GM10847 (cell line): ENCODE measurements around the gene ADGRG4.

Source experiments
- POLR2A ChIP-seq: IDR thresholded peaks from 2 replicates; pipeline ENCODE4 v1.6.1; 2011; ENCODE audit not compliant: insufficient read length; ENCODE audit errors: extremely low read depth

Gene ADGRG4

GRCh38 chrX:136328933-136329332 is 28.2 kb downstream of the ADGRG4 start:
- no peak for TF ChIP-seq POLR2A

GRCh38 chrX:136336623-136337022 is 35.9 kb downstream of the ADGRG4 start:
- TF ChIP-seq POLR2A, result no peak

- TF ChIP-seq POLR2A, result no peak
Measured at GRCh38 chrX:136339702-136340101, 38.9 kb downstream of the ADGRG4 start.

GRCh38 chrX:136344320-136344719 is 43.6 kb downstream of the ADGRG4 start:
- no peak for TF ChIP-seq POLR2A

GRCh38 chrX:136346506-136346905 is 45.7 kb downstream of the ADGRG4 start:
- no peak for TF ChIP-seq POLR2A

- TF ChIP-seq POLR2A, result no peak
Measured at GRCh38 chrX:136347706-136348105, 46.9 kb downstream of the ADGRG4 start.

DNA sequence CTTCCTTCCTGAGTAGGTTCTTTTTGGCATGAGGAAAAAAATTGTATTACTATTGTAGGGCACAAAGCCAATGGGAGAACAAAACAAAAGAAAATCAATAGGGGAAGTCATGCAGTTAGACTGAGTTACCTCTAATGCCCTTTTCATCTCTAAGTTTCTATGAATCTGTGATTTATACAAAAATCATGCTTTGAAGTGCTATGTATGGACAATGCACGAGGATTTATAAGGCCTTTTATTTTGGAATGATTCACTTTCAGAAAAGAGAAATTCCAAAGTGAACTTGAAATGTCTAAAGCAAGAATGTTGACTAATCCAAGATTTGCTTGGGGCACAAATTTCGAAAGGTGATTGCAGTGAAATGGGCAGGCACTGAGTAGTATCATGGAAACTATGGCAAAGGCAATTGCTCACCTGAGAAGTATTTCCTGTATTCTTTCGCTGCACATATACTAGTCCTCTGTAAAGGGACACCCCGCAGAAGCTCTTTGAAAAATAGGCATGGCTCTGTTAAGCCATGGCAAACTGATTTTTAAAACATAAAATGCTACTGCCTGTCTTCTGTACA is 52.8 kb downstream of the ADGRG4 start:
- TF ChIP-seq POLR2A, result no peak

GRCh38 chrX:136354201-136354600 is 53.4 kb downstream of the ADGRG4 start:
- TF ChIP-seq POLR2A, result no peak

DNA sequence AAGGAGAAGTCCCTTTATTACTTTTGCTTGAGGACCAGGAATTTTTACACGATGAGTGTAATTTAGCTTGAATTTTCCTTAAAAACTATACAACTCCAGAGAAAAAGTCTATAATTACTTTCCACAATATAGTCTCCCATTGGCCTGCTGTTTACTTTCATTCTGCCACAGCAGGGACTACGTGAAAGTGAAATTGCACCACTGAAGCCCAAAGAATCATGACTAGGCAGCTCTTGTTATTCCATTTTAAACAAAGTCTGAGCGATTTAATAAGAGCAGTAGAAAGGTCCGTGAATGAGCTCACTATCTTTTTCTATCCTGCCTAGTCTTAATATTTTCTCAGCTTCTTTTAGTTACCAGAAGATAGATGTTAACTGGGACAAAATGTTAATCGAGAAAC is 68.6 kb downstream of the ADGRG4 start:
- TF ChIP-seq POLR2A, result no peak

- no peak for TF ChIP-seq POLR2A
Measured at GRCh38 chrX:136376713-136377112, 76.0 kb downstream of the ADGRG4 start.

GRCh38 chrX:136380010-136380769 is 79.4 kb downstream of the ADGRG4 start:
- TF ChIP-seq POLR2A, result no peak

GRCh38 chrX:136386173-136386572 is 85.4 kb downstream of the ADGRG4 start:
- no peak for TF ChIP-seq POLR2A

DNA sequence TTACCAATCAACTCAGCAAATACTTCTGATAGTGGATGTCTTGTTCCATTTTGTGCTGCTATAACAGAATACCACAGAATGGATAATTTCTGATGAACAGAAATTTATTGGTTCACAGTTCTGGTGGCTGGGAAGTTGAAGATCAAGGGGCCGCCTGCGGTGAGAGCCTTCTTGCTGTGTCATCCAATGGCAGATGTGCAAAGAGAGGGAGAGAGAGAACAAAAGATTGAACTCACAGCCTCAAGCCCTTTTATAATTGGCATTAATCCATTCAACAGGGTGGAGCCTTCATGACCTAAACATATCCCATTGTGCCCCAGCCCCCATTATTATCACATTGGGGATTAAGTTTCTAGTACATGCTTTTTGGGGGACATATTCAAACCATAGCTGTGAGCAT is 86.1 kb downstream of the ADGRG4 start:
- no peak for TF ChIP-seq POLR2A

DNA sequence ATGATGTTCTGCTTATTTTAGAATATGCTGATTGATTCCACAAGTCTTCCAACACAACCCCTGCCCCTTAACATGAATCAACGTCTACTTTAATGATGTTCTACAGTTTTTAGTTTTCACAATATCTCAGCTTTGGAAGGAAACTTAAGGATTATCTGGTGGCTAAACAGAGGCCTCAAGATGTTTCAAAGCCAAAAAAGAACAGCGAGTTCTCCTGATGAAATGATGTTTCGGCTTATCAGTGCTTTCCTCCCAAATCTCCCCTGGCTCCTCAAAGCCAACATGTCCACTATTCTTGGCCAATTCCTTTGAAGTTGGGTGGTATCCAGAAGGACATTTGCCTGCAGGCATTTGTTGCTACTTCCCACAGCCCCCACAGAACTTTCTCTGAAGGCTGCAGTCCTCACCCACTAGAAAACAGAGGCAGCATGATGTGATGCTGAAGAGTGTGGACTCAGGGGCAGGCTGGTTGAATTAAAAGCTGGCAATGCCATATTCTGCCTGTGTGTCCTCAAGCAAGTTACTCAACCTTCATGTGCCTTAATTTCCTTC is 87.3 kb downstream of the ADGRG4 start:
- TF ChIP-seq POLR2A, result no peak

GRCh38 chrX:136390921-136391320 is 90.2 kb downstream of the ADGRG4 start:
- no peak for TF ChIP-seq POLR2A

GRCh38 chrX:136395271-136395670 is 94.5 kb downstream of the ADGRG4 start:
- no peak for TF ChIP-seq POLR2A

DNA sequence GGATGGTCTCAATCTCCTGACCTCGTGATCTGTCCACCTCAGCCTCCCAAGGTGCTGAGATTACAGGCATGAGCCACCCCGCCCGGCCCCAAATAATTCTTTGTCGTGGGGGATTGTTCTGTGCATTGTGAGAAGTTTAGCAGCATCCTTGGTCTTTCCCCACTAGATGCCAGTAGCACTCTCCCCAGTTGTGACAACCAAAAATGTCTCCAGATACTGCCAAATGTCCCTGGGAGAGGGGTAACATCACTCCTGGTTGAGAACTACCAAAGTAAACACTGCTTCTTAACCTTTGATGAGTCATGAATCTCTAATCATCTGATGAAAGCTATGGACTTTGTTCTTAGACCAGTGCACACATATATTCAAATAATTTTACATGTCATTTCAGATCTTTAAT is 96.2 kb downstream of the ADGRG4 start:
- TF ChIP-seq POLR2A, result no peak
